IPS DF 4.7 (cell line): ENCODE data around the gene CORO7.
"Not testable (repeated sequence)": the region's sequence is repeated elsewhere in the genome, so short reads cannot be mapped to it uniquely, and the experiment has no call there.

Source experiments
- DNase-seq: peaks from one replicate; pipeline ENCODE4 v3.0.0-alpha.2; 2013; ENCODE audit warnings: low spot score; ENCODE audit errors: extremely low read depth

CORO7 gene

GRCh38 chr16:4402439-4403132, 13.8 kb downstream of the CORO7 start:
- no peak for DNase-seq

GRCh38 chr16:4401510-4401909, 14.9 kb downstream of the CORO7 start:
- DNase-seq = no peak

GRCh38 chr16:4401094-4401501, 15.3 kb downstream of the CORO7 start:
- no peak for DNase-seq

- DNase-seq = no peak
These were observed 17.2 kb downstream of the CORO7 start for GRCh38 chr16:4399001-4399730.

- DNase-seq = no peak
These were observed 21.2 kb downstream of the CORO7 start for GRCh38 chr16:4395055-4395726.

- not testable (repeated sequence) for DNase-seq
These were observed 22.5 kb downstream of the CORO7 start for GRCh38 chr16:4393850-4394249.

GRCh38 chr16:4393240-4393600, 23.2 kb downstream of the CORO7 start:
- no peak for DNase-seq

GRCh38 chr16:4392382-4393239, 23.8 kb downstream of the CORO7 start:
- DNase-seq = no peak

GRCh38 chr16:4391631-4392381, 24.6 kb downstream of the CORO7 start:
- no peak for DNase-seq

- no peak for DNase-seq
These were observed 25.8 kb downstream of the CORO7 start for GRCh38 chr16:4390266-4391260.

GRCh38 chr16:4389051-4389955, 27.1 kb downstream of the CORO7 start:
- DNase-seq = no peak

GRCh38 chr16:4388271-4389021, 27.9 kb downstream of the CORO7 start:
- no peak for DNase-seq

GRCh38 chr16:4387781-4388180, 28.6 kb downstream of the CORO7 start:
- no peak for DNase-seq

GRCh38 chr16:4386951-4387565, 29.3 kb downstream of the CORO7 start:
- no peak for DNase-seq

GRCh38 chr16:4386451-4386805, 30.0 kb downstream of the CORO7 start:
- DNase-seq = no peak

- DNase-seq = no peak
These were observed 30.5 kb downstream of the CORO7 start for GRCh38 chr16:4385789-4386450.
